Activated naive CD4-positive, alpha-beta T cell treated with anti-CD3 and anti-CD28 coated beads, Interleukin-2, amount 50 U/mL, for 72 hours (primary cell): ENCODE results near the gene SYTL1. TPM values are rescaled to one million over a fixed set of nuclear protein-coding genes. Genes with fewer than 3 reads are reported as not detected.

Experiments used
- ATAC-seq, 2 donors: fragments of 150-1000 bp; cut with Tn5 transposase; 2 replicates each; pipeline ENCODE4 v1.10.0; 2021; ENCODE audit warnings: mild to moderate bottlenecking in 2 of 2, moderate library complexity in 2 of 2
- DNase-seq, 2 donors: peaks; one replicate each; pipeline ENCODE4 v3.0.0; 2021 to 2022; ENCODE audit warnings: low spot score in 2 of 2
- H3K27ac Mint-ChIP-seq, 2 donors: one replicate each; pipeline ENCODE4 v1.8.0; 2022; ENCODE audit warnings: mild to moderate bottlenecking in 2 of 2, mixed read lengths in 2 of 2
- H3K36me3 Mint-ChIP-seq, 2 donors: one replicate each; pipeline ENCODE4 v1.8.0; 2022; ENCODE audit warnings: mixed read lengths in 2 of 2
- H3K9me3 Mint-ChIP-seq, 2 donors: one replicate each; pipeline ENCODE4 v1.8.0; 2022; ENCODE audit warnings: mixed read lengths in 2 of 2
- total RNA-seq, 2 donors: library from RNA; stranded (reverse); gene quantifications; one replicate each; pipeline ENCODE4 v1.2.3, GENCODE V29; 2022

Gene SYTL1
- total RNA-seq, 2 donors from 2014 or later, result 15.6 to 35.1 TPM

- H3K27ac Mint-ChIP-seq, result peak overlapping the region; percentile 36 to 52
- ATAC-seq (no peak), DNase-seq (no peak)
- H3K9me3 Mint-ChIP-seq, result no peaks in the 10 kb centered on the region
- peaks cover 0 to 5% of the 10 kb centered on the region in 2 donors for H3K36me3 Mint-ChIP-seq
Measured at GRCh38 chr1:27335506-27336422, 6.1 kb upstream of the SYTL1 start.

- ATAC-seq, result no peak
- H3K36me3 Mint-ChIP-seq, result peaks cover 0 to 5% of the 10 kb centered on the region in 2 donors
- H3K9me3 Mint-ChIP-seq, result no peaks in the 10 kb centered on the region
- no peak for DNase-seq
- H3K27ac Mint-ChIP-seq, result no peak overlapping the region
Measured at GRCh38 chr1:27336756-27337155, 5.1 kb upstream of the SYTL1 start.

- Mint-ChIP-seq H3K9me3 (no peaks in the 10 kb centered on the region), H3K27ac (peak overlapping the region; percentile 81 to 93), H3K36me3 (peaks cover 5 to 8% of the 10 kb centered on the region in 2 donors)
- no peak for ATAC-seq
- no peak for DNase-seq
Measured at GRCh38 chr1:27338751-27339150, 3.1 kb upstream of the SYTL1 start.

GRCh38 chr1:27339213-27339612 lies 2.6 kb upstream of the SYTL1 start:
- DNase-seq (no peak), ATAC-seq (no peak)
- no peaks in the 10 kb centered on the region for H3K9me3 Mint-ChIP-seq
- peaks cover 5 to 8% of the 10 kb centered on the region in 2 donors for H3K36me3 Mint-ChIP-seq
- peak overlapping the region; percentile 81 to 93 for H3K27ac Mint-ChIP-seq

GRCh38 chr1:27342391-27342777 lies 562 bp downstream of the SYTL1 start:
- H3K27ac Mint-ChIP-seq, result peak overlapping the region; percentile 77 to 93
- DNase-seq (no peak), ATAC-seq (peak; percentile 63 to 74)
- peaks cover 0 to 8% of the 10 kb centered on the region in 2 donors for H3K36me3 Mint-ChIP-seq
- H3K9me3 Mint-ChIP-seq, result no peaks in the 10 kb centered on the region

DNA sequence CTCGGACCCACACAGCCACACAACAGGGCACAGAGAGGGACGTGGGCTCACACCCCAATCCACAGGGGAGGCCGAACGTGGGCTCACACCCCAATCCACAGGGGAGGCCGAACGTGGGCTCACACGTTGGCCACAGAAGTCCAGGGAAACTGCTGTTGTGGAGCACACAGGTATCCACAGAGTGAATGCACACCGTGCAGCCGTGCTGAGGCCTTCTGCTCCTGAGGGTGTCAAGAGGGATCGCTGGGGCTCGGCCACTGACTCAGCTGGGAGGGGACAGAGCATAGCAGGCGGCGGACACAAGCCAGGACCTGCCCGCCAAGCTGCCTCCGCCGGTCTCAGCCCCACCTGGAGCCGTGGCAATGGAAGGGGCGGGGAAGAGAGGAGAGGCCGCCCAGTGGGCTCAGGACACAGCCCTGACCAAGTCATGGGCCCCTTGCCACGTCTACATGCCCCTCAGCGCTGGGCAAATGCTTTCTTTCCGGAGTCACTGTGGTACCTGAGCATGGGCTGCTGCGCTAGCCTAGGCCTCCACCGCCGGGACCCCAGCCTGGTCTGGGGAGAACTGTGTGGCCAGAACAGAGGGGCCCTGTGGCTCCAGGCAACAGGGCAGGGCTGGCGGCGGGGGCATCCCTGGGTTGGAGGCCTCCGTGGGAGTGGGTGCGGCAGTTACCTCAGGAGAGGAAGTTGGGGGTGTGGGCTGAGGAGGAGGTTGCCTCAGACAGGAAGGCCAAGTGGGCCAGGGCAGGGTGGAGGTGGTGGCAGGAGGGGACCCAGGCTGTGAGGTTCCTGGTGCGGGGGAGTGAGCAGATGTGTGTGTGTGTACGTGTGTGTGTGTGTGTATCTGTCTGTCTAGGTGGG lies 1.2 kb downstream of the SYTL1 start:
- peaks cover 0 to 8% of the 10 kb centered on the region in 2 donors for H3K36me3 Mint-ChIP-seq
- H3K9me3 Mint-ChIP-seq, result no peaks in the 10 kb centered on the region
- H3K27ac Mint-ChIP-seq, result peak overlapping the region; percentile 77 to 93
- ATAC-seq (peak; percentile 55 to 57), DNase-seq (peak in 1 of 2 donors; percentile 51)

GRCh38 chr1:27343639-27344025 lies 1.8 kb downstream of the SYTL1 start:
- peak overlapping the region; percentile 77 to 93 for H3K27ac Mint-ChIP-seq
- ATAC-seq (no peak), DNase-seq (no peak)
- no peaks in the 10 kb centered on the region for H3K9me3 Mint-ChIP-seq
- H3K36me3 Mint-ChIP-seq, result peaks cover 0 to 8% of the 10 kb centered on the region in 2 donors

GRCh38 chr1:27345272-27345671 lies 3.5 kb downstream of the SYTL1 start:
- Mint-ChIP-seq H3K36me3 (peaks cover 0 to 8% of the 10 kb centered on the region in 2 donors), H3K27ac (peak overlapping the region; percentile 33 to 88), H3K9me3 (no peaks in the 10 kb centered on the region)
- ATAC-seq (no peak), DNase-seq (no peak)

GRCh38 chr1:27346357-27346756 lies 4.5 kb downstream of the SYTL1 start:
- no peak for DNase-seq
- H3K36me3 Mint-ChIP-seq, result peaks cover 0 to 8% of the 10 kb centered on the region in 2 donors

DNA sequence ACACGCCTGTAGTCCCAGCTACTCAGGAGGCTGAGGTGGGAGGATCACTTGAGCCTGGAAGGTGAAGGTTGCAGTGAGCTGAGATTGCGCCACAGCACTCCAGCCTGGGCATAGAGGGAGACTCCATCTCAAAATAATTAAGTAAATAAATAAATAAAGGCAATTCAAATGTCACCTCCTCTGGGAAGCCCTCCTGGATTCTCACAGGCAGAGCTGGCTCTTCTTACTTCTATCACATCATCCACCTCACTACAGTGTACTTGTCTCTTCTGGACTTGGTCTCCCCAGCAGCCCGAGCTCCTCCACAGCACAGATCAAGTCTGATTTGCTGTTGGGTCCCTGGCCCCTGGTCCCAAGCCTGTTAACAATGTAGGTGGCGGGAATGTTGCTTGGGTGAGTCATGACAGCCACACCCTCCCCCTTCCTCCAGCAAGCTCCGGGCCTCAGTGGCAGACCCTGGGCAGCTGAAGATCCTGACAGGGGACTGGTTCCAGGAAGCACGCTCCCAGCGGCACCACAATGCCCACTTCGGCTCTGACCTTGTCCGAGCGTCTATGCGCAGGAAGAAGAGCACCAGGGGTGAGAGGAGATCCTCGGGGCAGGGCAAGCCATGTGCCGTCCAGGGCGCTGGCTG lies 5.3 kb downstream of the SYTL1 start:
- Mint-ChIP-seq H3K9me3 (no peaks in the 10 kb centered on the region), H3K27ac (no peak overlapping the region), H3K36me3 (peaks cover 0 to 7% of the 10 kb centered on the region in 2 donors)
- DNase-seq (no peak), ATAC-seq (no peak)

More at GRCh38 chr1:27346357-27346756, 4.5 kb downstream of the SYTL1 start:
- no peak for ATAC-seq
- peak overlapping the region in 1 of 2 donors; percentile 41 for H3K27ac Mint-ChIP-seq
- H3K9me3 Mint-ChIP-seq, result no peaks in the 10 kb centered on the region

DNA sequence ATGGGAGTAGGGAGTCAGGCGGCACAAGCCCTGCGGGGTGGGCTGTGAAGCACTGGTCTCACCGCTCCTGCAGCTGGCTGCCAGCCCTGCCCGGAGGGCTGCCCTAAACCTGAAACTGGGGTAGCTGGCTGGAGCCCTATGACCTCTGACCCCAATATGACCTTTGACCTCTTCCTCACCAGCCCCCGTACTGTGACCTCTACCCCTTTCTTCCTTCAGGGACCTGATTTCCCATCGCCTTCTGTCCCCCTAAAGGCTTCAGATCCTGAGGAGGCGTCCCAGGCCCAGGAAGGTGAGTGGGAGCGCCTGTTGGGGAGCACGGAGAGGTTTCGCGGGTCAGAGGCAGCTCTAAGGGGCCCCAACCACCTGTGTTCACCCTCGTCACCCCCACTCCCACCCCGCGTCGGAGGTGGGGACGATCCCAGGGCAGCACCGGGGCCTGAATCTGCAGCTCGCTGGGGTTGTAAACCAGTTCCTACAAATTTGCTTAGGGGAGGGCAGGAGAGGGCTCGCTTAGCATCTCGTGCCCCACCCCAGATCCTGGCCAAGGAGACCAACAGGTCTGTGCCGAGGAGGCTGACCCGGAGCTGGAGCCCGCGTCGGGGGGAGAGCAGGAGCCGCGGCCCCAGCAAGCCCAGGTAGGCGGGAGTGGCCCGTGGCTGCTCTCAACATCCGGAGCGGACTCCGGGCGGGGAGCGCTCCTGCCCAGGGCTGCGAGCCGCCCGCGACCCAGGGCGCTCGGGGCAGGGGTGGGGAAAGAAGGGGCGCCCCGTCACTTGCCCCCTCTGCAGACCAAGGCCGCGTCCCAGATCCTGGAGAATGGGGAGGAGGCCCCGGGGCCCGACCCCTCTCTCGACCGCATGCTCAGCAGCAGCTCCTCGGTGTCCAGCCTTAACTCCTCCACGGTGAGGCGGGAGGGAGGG lies 7.3 kb downstream of the SYTL1 start:
- Mint-ChIP-seq H3K9me3 (no peaks in the 10 kb centered on the region), H3K27ac (no peak overlapping the region), H3K36me3 (no peaks in the 10 kb centered on the region)
- ATAC-seq, result peak; percentile 76 to 78
- DNase-seq, result no peak

DNA sequence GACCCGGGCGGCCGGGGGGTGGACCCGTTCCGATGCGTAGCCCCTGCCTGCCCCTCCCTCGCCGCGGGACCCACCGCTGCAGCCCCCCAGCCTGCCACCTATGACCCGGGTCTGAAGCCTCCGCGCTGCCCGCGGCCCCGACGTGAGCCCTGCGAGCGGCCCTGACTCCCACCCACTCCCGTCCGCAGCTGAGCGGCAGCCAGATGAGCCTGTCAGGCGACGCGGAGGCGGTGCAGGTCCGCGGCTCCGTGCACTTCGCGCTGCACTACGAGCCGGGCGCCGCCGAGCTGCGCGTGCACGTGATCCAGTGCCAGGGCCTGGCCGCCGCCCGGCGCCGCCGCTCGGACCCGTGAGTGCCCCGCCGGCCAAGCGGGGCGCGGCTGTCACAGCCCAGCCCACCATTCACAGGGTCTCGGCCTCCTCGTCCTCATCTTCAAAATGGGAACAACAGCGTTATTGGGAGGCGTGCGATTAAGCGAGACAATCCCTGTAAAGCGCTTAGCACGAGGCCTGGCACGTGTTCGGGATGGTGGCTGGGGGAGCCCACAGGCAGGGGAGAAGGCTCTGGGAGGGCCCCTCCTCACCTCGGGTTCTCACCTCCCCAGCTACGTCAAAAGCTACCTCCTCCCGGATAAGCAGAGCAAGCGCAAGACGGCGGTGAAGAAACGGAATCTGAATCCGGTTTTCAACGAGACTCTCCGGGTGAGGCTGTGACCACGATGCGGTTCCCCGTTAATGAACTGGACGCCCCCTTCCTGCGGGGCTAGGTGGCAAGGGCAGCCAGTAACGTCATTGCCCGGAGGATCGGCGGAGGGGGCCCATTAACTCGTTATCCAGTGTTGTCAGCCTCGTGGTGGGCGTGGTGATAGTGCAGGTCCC lies 8.2 kb downstream of the SYTL1 start:
- DNase-seq (no peak), ATAC-seq (peak; percentile 71 to 83)
- Mint-ChIP-seq H3K36me3 (no peaks in the 10 kb centered on the region), H3K9me3 (no peaks in the 10 kb centered on the region), H3K27ac (no peak overlapping the region)

DNA sequence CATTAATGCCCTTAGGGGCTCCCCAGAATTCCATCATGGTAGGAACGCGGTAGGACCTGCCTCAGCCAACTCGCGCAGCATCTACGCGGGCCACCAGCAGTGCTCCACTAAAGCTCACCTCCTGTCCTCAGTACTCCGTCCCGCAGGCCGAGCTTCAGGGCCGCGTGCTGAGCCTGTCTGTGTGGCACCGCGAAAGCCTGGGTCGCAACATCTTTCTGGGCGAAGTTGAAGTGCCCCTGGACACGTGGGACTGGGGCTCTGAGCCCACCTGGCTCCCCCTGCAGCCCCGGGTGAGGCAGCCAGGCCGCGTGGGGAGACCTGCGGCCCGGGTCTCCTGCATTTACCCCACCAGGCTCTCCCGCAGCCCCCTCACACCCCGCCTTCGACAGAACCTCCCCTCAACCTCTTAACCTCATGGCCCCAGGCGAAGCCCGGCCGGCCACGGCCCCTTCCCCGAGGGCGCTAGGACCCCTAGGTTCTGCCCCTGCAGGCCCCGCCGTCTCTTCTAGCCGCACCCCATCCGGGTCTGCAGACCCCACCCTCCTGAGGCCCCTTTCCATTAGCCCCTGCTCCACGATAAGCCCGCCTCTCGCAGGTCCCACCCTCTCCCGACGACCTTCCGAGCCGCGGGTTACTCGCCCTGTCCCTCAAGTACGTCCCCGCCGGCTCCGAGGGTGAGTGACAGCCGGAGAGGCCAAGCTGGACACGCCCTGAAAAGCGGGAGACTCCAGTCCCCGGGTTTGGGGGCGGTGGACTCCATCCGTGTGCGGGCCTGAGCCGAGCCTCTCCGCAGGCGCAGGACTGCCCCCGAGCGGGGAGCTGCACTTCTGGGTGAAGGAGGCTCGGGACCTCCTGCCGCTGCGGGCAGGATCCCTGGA lies 9.1 kb downstream of the SYTL1 start:
- no peak for DNase-seq
- Mint-ChIP-seq H3K27ac (no peak overlapping the region), H3K9me3 (no peaks in the 10 kb centered on the region), H3K36me3 (no peaks in the 10 kb centered on the region)
- ATAC-seq, result no peak

- peak overlapping the region in 1 of 2 donors; percentile 68 for H3K27ac Mint-ChIP-seq
- H3K36me3 Mint-ChIP-seq, result no peaks in the 10 kb centered on the region
- ATAC-seq, result no peak
- DNase-seq, result no peak
- H3K9me3 Mint-ChIP-seq, result no peaks in the 10 kb centered on the region
Measured at GRCh38 chr1:27351541-27352107, 9.8 kb downstream of the SYTL1 start.
